Lower leg skin (tissue), 4 donors: ENCODE data around the gene ABCD1. TPM values are rescaled to one million over a fixed set of nuclear protein-coding genes. Genes with fewer than 3 reads are reported as not detected.

Experiments used
- DNase-seq, 2 donors: peaks; one replicate each; pipeline ENCODE4 v3.0.0-alpha.2; 2019; ENCODE audit warnings: low spot score in 2 of 2
- H3K4me3 ChIP-seq: fragments of 200-600 bp; sonication (generic); 2 replicates; pipeline ENCODE4 v1.5.1; 2017; ENCODE audit warnings: mild to moderate bottlenecking, low read depth; ENCODE audit not compliant: poor library complexity, severe bottlenecking
- POLR2A ChIP-seq, 2 donors: fragments of 450-650 bp; IDR thresholded peaks; one replicate each; pipeline ENCODE4 v1.6.1; 2016 to 2017; ENCODE audit warnings: antibody characterized with exemption in 2 of 2, mild to moderate bottlenecking in 1 of 2, moderate library complexity in 1 of 2
- WGBS, 2 donors: methylation state at CpG; one replicate each; pipeline ENCODE4 v1.1.5; 2018; 5-methylcytosine and 5-hydroxymethylcytosine counted together
- intact Hi-C: fragments of 100-400 bp; cut with DNase I; formaldehyde crosslinking; loops from one replicate; pipeline ENCODE4 v1.15.0; 2023; ENCODE audit warnings: low total_unique reads
- total RNA-seq, 4 donors: library from RNA; depleted of rRNA; stranded (reverse); fragments of >200 nt; gene quantifications; one replicate each; pipeline ENCODE4 v1.1.0, GENCODE V29; 2016
- TF ChIP-seq, protein P1 (sequence below), 3 donors: fragments of 450-650 bp; IDR thresholded peaks; one replicate each; pipeline ENCODE4 v1.5.1; 2016; ENCODE audit warnings: antibody characterized with exemption in 3 of 3, mild to moderate bottlenecking in 3 of 3, moderate library complexity in 2 of 3

ABCD1 gene
- total RNA-seq, 4 donors from 2014 or later = 5.0 to 9.3 (median 7.4) TPM

DNA sequence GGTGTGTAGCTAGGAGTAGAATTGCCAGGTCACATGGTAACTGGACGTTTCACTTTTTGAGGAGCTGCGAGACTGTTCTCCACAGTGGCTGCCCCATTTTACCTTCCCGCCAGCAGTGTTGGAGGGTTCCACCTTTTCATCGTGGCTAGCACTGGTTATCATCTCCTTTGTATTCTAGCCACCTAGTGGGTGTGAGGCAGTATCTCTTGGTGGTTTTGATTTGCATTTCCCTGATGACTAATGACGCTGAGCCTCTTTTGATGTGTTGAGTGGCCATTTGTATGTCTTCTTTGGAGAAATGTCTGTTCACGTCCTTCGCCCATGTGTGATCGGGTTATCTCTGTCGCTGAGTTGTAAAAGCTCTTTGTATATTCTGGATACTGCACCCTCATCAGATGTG, 10.6 kb downstream of the ABCD1 start:
- TF ChIP-seq POLR2A (IDR thresholded peaks at IDR 0.05) = no peak
- no peak overlapping the region for H3K4me3 ChIP-seq
- no peak for DNase-seq
- WGBS, 2 donors = 83 to 90% methylated on average over 9 of the region's 9 CpGs
- intact Hi-C loops = no loop called here

DNA sequence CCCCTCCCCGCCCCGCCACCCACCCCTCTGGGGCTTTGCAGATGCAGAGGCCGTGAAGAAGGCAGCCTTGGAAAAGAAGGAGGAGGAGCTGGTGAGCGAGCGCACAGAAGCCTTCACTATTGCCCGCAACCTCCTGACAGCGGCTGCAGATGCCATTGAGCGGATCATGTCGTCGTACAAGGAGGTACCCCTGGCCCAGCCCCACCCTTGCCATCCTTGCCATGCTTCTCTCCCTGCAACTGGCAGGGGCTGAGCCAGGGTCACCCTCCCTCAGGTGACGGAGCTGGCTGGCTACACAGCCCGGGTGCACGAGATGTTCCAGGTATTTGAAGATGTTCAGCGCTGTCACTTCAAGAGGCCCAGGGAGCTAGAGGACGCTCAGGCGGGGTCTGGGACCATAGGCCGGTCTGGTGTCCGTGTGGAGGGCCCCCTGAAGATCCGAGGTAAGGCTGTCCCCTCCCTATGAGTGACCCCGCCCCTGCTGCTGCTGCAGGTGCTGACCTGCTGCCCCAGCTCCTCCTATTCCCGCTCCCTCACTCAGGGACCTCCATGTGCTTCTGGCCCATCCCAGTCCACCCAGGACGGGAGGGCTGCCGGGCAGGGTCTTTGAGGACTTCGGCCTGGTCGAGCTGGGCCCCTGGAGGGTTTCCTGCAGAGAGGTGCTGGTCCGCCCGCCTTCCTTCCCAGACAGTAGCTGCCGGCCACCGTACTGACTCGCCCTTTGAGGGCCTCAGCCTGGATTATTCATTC, 11.6 kb downstream of the ABCD1 start:
- intact Hi-C loops = no loop called here

DNA sequence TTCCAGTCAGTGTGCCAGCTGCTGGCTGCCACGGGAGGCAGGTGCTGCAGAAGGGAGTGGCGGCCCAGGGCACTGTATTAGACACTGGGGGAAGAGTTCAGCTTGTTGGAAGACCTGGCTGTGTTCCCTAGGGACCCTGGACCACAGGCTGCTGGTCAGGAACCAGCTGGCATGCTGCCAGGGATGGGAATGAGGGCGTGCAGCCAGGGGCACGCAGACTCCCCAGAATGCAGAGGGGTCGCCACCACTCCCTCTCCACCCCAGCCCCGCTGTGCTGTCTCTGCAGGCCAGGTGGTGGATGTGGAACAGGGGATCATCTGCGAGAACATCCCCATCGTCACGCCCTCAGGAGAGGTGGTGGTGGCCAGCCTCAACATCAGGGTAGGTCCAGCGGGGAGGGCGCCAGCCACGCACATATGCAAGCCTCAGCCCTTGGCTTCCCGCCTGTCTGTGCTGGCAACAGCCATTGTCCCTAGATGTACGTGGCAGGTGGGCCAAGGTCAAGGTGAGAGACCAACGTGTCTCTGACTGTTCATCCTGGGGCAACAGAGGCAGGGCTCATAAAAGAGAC, 12.3 kb downstream of the ABCD1 start:
- intact Hi-C loops = no loop called here
- DNase-seq = no peak
- TF ChIP-seq, protein P1, sequence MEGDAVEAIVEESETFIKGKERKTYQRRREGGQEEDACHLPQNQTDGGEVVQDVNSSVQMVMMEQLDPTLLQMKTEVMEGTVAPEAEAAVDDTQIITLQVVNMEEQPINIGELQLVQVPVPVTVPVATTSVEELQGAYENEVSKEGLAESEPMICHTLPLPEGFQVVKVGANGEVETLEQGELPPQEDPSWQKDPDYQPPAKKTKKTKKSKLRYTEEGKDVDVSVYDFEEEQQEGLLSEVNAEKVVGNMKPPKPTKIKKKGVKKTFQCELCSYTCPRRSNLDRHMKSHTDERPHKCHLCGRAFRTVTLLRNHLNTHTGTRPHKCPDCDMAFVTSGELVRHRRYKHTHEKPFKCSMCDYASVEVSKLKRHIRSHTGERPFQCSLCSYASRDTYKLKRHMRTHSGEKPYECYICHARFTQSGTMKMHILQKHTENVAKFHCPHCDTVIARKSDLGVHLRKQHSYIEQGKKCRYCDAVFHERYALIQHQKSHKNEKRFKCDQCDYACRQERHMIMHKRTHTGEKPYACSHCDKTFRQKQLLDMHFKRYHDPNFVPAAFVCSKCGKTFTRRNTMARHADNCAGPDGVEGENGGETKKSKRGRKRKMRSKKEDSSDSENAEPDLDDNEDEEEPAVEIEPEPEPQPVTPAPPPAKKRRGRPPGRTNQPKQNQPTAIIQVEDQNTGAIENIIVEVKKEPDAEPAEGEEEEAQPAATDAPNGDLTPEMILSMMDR (IDR thresholded peaks at IDR 0.05) = no peak
- TF ChIP-seq POLR2A (IDR thresholded peaks at IDR 0.05) = no peak
- H3K4me3 ChIP-seq = no peak overlapping the region
- WGBS, 2 donors = 75 to 82% methylated on average over 6 to 15 of the region's 15 CpGs

More for the DNA sequence above, 11.6 kb downstream of the ABCD1 start:
- TF ChIP-seq, protein P1 (IDR thresholded peaks at IDR 0.05) = no peak
- no peak for TF ChIP-seq POLR2A (IDR thresholded peaks at IDR 0.05)
- peak in 1 of 2 donors; percentile 76 for DNase-seq
- no peak overlapping the region for H3K4me3 ChIP-seq
- 80 to 83% methylated on average over 20 to 30 of the region's 30 CpGs for WGBS, 2 donors

DNA sequence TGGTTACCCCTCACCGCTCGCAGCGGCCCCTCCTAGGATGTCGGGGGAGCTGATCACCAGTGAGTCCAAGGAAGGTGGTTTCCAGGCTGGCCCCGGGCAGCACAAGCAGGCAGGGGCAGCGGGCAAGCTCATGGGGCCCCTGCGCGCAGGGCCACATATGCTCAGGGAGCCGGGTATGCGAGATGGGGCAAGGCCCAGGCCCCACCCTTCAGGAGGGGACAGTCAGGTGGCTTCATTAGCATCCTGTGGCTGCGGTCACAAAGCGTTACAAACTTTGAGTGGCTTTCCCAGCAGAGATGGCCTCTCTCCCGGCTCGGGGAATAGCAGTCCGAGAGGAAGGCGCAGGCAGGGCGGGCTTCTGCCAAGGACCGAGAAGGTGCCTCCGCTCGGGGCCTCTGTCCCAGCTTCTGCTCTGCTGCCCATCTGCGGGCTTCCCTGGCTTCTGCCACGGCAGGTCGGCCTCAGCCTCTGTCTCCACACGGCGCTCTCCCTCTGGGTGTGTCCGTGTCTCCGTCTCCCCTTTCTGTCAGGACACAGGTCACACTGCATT, 13.5 kb downstream of the ABCD1 start:
- 88 to 90% methylated on average over 2 to 27 of the region's 27 CpGs for WGBS, 2 donors
- intact Hi-C loops = no loop called here
- H3K4me3 ChIP-seq = no peak overlapping the region
- TF ChIP-seq POLR2A (IDR thresholded peaks at IDR 0.05) = no peak
- TF ChIP-seq, protein P1 (IDR thresholded peaks at IDR 0.05) = no peak
- no peak for DNase-seq

DNA sequence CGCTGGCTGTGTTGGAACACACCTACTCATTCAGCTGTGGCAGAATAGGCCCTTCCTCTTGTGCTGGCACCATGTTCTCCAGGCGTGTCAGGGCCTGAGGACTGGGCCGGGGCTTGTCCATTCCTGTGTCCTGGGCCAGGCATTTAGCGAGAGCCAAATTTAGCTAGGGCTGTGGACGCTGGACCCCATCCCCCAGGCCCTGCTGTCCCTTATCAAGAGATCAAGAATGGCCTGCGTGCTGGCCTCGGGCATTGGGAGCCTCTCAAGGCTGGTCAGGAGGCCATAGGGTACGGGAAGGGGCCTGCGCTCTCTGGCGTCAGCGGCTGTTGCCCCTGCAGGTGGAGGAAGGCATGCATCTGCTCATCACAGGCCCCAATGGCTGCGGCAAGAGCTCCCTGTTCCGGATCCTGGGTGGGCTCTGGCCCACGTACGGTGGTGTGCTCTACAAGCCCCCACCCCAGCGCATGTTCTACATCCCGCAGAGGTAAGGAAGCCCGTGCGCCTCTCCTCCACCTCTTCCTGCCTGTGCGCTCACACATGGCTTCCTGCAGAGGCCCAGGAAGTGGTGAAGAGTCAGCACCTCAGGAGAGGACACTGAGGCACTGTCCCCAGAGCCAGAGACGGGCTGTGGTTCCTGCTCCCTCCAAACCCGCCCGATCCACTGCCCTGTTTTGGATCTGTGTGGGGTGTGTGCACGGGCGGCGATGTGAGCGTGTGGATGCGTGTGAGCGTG, 15.3 kb downstream of the ABCD1 start:
- no peak for DNase-seq
- no peak for TF ChIP-seq POLR2A (IDR thresholded peaks at IDR 0.05)
- TF ChIP-seq, protein P1 (IDR thresholded peaks at IDR 0.05) = no peak
- intact Hi-C loops = no loop called here
- 80 to 84% methylated on average over 6 to 29 of the region's 29 CpGs for WGBS, 2 donors
- no peak overlapping the region for H3K4me3 ChIP-seq
